Trophoblast cell (in vitro differentiated cells and primary cell): ENCODE data around the gene CTXN1.
A peak's percentile ranks its signal among the peaks of the same experiment; 100 is the strongest.

ENCODE experiments used
- DNase-seq, 2 donors: peaks; one replicate each; pipeline ENCODE4 v3.0.0-alpha.2; 2016
- H2AFZ ChIP-seq: 2 replicates; pipeline ENCODE4 v1.6.1; 2013; ENCODE audit warnings: low read length, moderate library complexity, mild to moderate bottlenecking; ENCODE audit not compliant: insufficient read depth, poor library complexity
- H2AK5ac ChIP-seq: 2 replicates; pipeline ENCODE4 v1.6.1; 2013; ENCODE audit warnings: mild to moderate bottlenecking, low read length
- H2BK120ac ChIP-seq: 2 replicates; pipeline ENCODE4 v1.6.1; 2013; ENCODE audit warnings: low read length, mild to moderate bottlenecking, moderate library complexity; ENCODE audit not compliant: insufficient read depth, poor library complexity
- H2BK12ac ChIP-seq: 2 replicates; pipeline ENCODE4 v1.6.1; 2013; ENCODE audit warnings: mild to moderate bottlenecking, low read length, moderate library complexity
- H2BK5ac ChIP-seq: 2 replicates; pipeline ENCODE4 v1.6.1; 2013; ENCODE audit warnings: low read length, low read depth, moderate library complexity, mild to moderate bottlenecking; ENCODE audit not compliant: poor library complexity
- H3K14ac ChIP-seq: 2 replicates; pipeline ENCODE4 v1.6.1; 2013; ENCODE audit warnings: mild to moderate bottlenecking, low read length
- H3K18ac ChIP-seq: 2 replicates; pipeline ENCODE4 v1.6.1; 2013; ENCODE audit warnings: mild to moderate bottlenecking, low read length
- H3K23ac ChIP-seq: 2 replicates; pipeline ENCODE4 v1.6.1; 2013; ENCODE audit warnings: low read length
- H3K27ac ChIP-seq: 2 replicates; pipeline ENCODE4 v1.5.1; 2013; ENCODE audit warnings: low read depth, mild to moderate bottlenecking, inconsistent platforms, low read length, moderate library complexity
- H3K27me3 ChIP-seq: 2 replicates; pipeline ENCODE4 v1.6.1; 2013; ENCODE audit warnings: inconsistent platforms, mild to moderate bottlenecking, low read length, moderate library complexity; ENCODE audit not compliant: insufficient read depth
- H3K36me3 ChIP-seq, 2 experiments: 1 replicate in 1 of 2; 2 replicates in 1 of 2; pipeline ENCODE4 v1.6.1; 2013; ENCODE audit warnings: low read length in 2 of 2, mild to moderate bottlenecking in 2 of 2, moderate library complexity in 1 of 2; ENCODE audit not compliant: insufficient read depth in 2 of 2, control insufficient read depth in 1 of 2
- H3K4ac ChIP-seq: 2 replicates; pipeline ENCODE4 v1.6.1; 2013; ENCODE audit warnings: low read depth, mild to moderate bottlenecking, low read length, moderate library complexity
- H3K4me1 ChIP-seq, 2 experiments: 1 replicate in 1 of 2; 2 replicates in 1 of 2; pipeline ENCODE4 v1.6.1; 2013; ENCODE audit warnings: low read length in 2 of 2, mild to moderate bottlenecking in 2 of 2, moderate library complexity in 1 of 2; ENCODE audit not compliant: insufficient read depth in 2 of 2, control insufficient read depth in 1 of 2
- H3K4me2 ChIP-seq: 2 replicates; pipeline ENCODE4 v1.6.1; 2013; ENCODE audit warnings: inconsistent platforms, mild to moderate bottlenecking, low read length, moderate library complexity
- H3K4me3 ChIP-seq: 2 replicates; pipeline ENCODE4 v1.5.1; 2013; ENCODE audit warnings: mild to moderate bottlenecking, low read depth, low read length, inconsistent platforms
- H3K79me1 ChIP-seq: one replicate; pipeline ENCODE4 v1.6.1; 2013; ENCODE audit warnings: low read length
- H3K79me2 ChIP-seq: 2 replicates; pipeline ENCODE4 v1.6.1; 2013; ENCODE audit warnings: low read length, mild to moderate bottlenecking; ENCODE audit not compliant: control insufficient read depth, insufficient read depth, poor library complexity
- H3K9ac ChIP-seq: 2 replicates; pipeline ENCODE4 v1.6.1; 2013; ENCODE audit warnings: mild to moderate bottlenecking, low read length
- H3K9me3 ChIP-seq: 2 replicates; pipeline ENCODE4 v1.6.1; 2013; ENCODE audit warnings: low read depth, mild to moderate bottlenecking, control low read depth, inconsistent platforms, low read length; ENCODE audit not compliant: insufficient read depth
- H4K12ac ChIP-seq: 2 replicates; pipeline ENCODE4 v1.6.1; 2013; ENCODE audit warnings: low read depth, mild to moderate bottlenecking, low read length, moderate library complexity
- H4K8ac ChIP-seq: 2 replicates; pipeline ENCODE4 v1.6.1; 2013; ENCODE audit warnings: low read depth, mild to moderate bottlenecking, low read length, moderate library complexity
- H4K91ac ChIP-seq: one replicate; pipeline ENCODE4 v1.6.1; 2013; ENCODE audit warnings: low read depth, mild to moderate bottlenecking, low read length, moderate library complexity
- WGBS: extraction: QIAGEN DNeasy Blood & Tissue Kit; methylation state at CpG from one replicate; pipeline ENCODE4 v1.1.7; 2013; ENCODE audit warnings: missing lambda C conversion rate; ENCODE audit not compliant: insufficient read length, insufficient coverage; ENCODE audit errors: extremely low coverage; 5-methylcytosine and 5-hydroxymethylcytosine counted together

CTXN1 gene

GRCh38 chr19:7887408-7888144 lies 38.4 kb downstream of the CTXN1 start:
- H3K27me3 ChIP-seq: no peaks in the 10 kb centered on the region
- no peak overlapping the region for H3K14ac ChIP-seq
- H3K27ac ChIP-seq: no peak overlapping the region
- no peaks in the 10 kb centered on the region for H3K79me1 ChIP-seq
- WGBS: no CpG with 5 or more reads among the region's 16 CpGs
- no peak overlapping the region for H3K18ac ChIP-seq
- H2AK5ac ChIP-seq: peak overlapping the region; percentile 59
- H4K91ac ChIP-seq: no peak overlapping the region
- H2BK12ac ChIP-seq: no peak overlapping the region
- no peak overlapping the region for H3K9ac ChIP-seq
- H3K79me2 ChIP-seq: no peaks in the 10 kb centered on the region
- H3K36me3 ChIP-seq: no peaks in the 10 kb centered on the region
- H3K9me3 ChIP-seq: no peaks in the 10 kb centered on the region
- H4K12ac ChIP-seq: no peak overlapping the region
- peak overlapping the region; percentile 78 for H3K4me2 ChIP-seq
- H4K8ac ChIP-seq: no peak overlapping the region
- no peak overlapping the region for H3K4ac ChIP-seq
- H3K4me3 ChIP-seq: no peak overlapping the region
- H2AFZ ChIP-seq: no peak overlapping the region
- H2BK120ac ChIP-seq: no peak overlapping the region
- H3K4me1 ChIP-seq: peaks cover 0 to 8% of the 10 kb centered on the region in 2 experiments
- H2BK5ac ChIP-seq: no peak overlapping the region
- DNase-seq: no peak
- no peak overlapping the region for H3K23ac ChIP-seq

- Histone ChIP-seq H2BK120ac (no peak overlapping the region), H3K9me3 (no peaks in the 10 kb centered on the region), H3K4me2 (no peak overlapping the region), H2BK12ac (no peak overlapping the region), H3K23ac (no peak overlapping the region), H2AFZ (no peak overlapping the region), H2AK5ac (no peak overlapping the region), H3K79me1 (no peaks in the 10 kb centered on the region), H4K8ac (no peak overlapping the region), H4K91ac (no peak overlapping the region), H4K12ac (no peak overlapping the region), H3K9ac (no peak overlapping the region), H3K4ac (no peak overlapping the region), H3K27me3 (no peaks in the 10 kb centered on the region), H3K79me2 (no peaks in the 10 kb centered on the region), H3K36me3 (no peaks in the 10 kb centered on the region), H3K18ac (no peak overlapping the region), H3K4me1 (peaks cover 0 to 8% of the 10 kb centered on the region in 2 experiments), H3K27ac (no peak overlapping the region), H3K4me3 (no peak overlapping the region), H2BK5ac (no peak overlapping the region), H3K14ac (no peak overlapping the region)
- no peak for DNase-seq
- no CpG with 5 or more reads among the region's 8 CpGs for WGBS
These were observed 40.1 kb downstream of the CTXN1 start for GRCh38 chr19:7885818-7886217.

- no CpG with 5 or more reads among the region's 2 CpGs for WGBS
- Histone ChIP-seq H3K9ac (no peak overlapping the region), H2AK5ac (no peak overlapping the region), H3K36me3 (no peaks in the 10 kb centered on the region), H4K91ac (no peak overlapping the region), H3K4me2 (no peak overlapping the region), H3K4ac (no peak overlapping the region), H2BK120ac (no peak overlapping the region), H2BK5ac (no peak overlapping the region), H3K79me2 (no peaks in the 10 kb centered on the region), H3K4me3 (no peak overlapping the region), H4K12ac (no peak overlapping the region), H3K18ac (no peak overlapping the region), H3K9me3 (no peaks in the 10 kb centered on the region), H3K27ac (no peak overlapping the region), H3K23ac (no peak overlapping the region), H4K8ac (no peak overlapping the region), H2BK12ac (no peak overlapping the region), H3K4me1 (peaks cover 0 to 7% of the 10 kb centered on the region in 2 experiments), H2AFZ (no peak overlapping the region), H3K14ac (no peak overlapping the region), H3K79me1 (no peaks in the 10 kb centered on the region), H3K27me3 (no peaks in the 10 kb centered on the region)
- DNase-seq: no peak
These were observed 42.0 kb downstream of the CTXN1 start for GRCh38 chr19:7883796-7884570.

GRCh38 chr19:7883105-7883504 lies 42.8 kb downstream of the CTXN1 start:
- Histone ChIP-seq H2BK120ac (no peak overlapping the region), H3K9ac (no peak overlapping the region), H3K23ac (no peak overlapping the region), H3K4me3 (no peak overlapping the region), H3K4ac (no peak overlapping the region), H3K14ac (no peak overlapping the region), H4K91ac (no peak overlapping the region), H2AFZ (no peak overlapping the region), H2BK5ac (no peak overlapping the region), H3K18ac (no peak overlapping the region), H3K27me3 (no peaks in the 10 kb centered on the region), H4K8ac (no peak overlapping the region), H3K79me1 (no peaks in the 10 kb centered on the region), H3K27ac (no peak overlapping the region), H2BK12ac (no peak overlapping the region), H3K79me2 (no peaks in the 10 kb centered on the region), H3K9me3 (no peaks in the 10 kb centered on the region), H3K36me3 (no peaks in the 10 kb centered on the region), H3K4me2 (no peak overlapping the region), H2AK5ac (no peak overlapping the region), H4K12ac (no peak overlapping the region), H3K4me1 (peaks cover 0 to 1% of the 10 kb centered on the region in 2 experiments)
- DNase-seq: no peak
- WGBS: no CpG with 5 or more reads among the region's 4 CpGs
